ENCODE data around the gene THUMPD3. TPM values are rescaled to one million over a fixed set of nuclear protein-coding genes. Genes with fewer than 3 reads are reported as not detected.

Gene THUMPD3
- total and polyA plus RNA-seq, 2 of the 4 experiments (the other 2 are of a cell fraction): 28.2 to 43.9 TPM

DNA sequence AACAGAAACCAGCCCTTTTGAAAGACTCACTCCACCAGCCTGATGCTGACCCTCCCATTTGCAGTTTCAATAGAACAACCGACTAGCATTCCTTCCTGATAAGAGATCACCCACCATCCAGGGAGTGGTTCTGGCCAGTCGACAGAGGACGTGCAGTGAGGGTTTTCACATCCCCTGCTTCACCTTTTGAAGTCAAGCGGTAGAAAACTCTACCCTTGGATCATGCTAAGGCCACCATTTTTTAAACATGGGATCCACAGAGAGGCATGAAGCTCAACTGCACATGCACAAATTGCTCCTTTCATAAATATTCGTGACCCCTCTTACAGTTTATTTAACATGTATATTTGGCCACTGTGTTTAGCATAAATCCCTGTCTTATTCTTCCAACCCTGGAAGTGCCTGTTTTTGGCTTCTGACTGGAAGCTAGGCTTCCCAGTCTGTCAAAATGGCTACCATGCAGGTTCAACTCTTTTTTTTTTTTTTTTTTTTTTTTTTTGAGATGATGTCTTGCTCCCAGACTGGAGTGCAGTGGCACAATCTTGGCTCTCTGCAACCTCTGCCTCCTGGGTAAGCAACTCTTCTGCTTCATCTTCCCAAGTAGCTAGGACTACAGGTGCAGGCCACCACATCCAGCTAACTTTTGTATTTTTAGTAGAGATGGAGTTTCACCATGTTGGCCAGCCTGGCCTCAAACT lies 1.0 kb upstream of the THUMPD3 start:
- peak overlapping the region; percentile 67; the same call in 1 of the 2 replicates for H3K4me3 ChIP-seq (ENCODE audit: insufficient read depth, low read depth, low read length)
- ATAC-seq (ENCODE audit: low read depth) (no peak), DNase-seq (no peak)
- no peak overlapping the region for H2BK120ac ChIP-seq (ENCODE audit: low read depth, low read length)
- H2BK5ac ChIP-seq (ENCODE audit: low read depth, low read length, poor library complexity, severe bottlenecking): no peak overlapping the region
- H3K4me1 ChIP-seq (ENCODE audit: control insufficient read depth, insufficient read depth, low read length): peaks cover 3% of the 10 kb centered on the region
- H3K27me3 ChIP-seq (ENCODE audit: control insufficient read depth, insufficient read depth, low read length): no peaks in the 10 kb centered on the region
- H4K8ac ChIP-seq (ENCODE audit: low read depth in 2 of 2, low read length in 2 of 2): peak overlapping the region; percentile 93 to 100; a peak in 3 of 4 replicates
- no peak overlapping the region for H3K18ac ChIP-seq (ENCODE audit: low read depth, low read length)
- 86% methylated on average over 3 of the region's 5 CpGs; no CpG with 5 or more reads in 1 of the 2 experiments for WGBS, 2 experiments (ENCODE audit: extremely low coverage in 2 of 2, insufficient read length in 1 of 2)
- H2BK15ac ChIP-seq (ENCODE audit: low read depth, low read length): no peak overlapping the region
- H3K9me3 ChIP-seq (ENCODE audit: control insufficient read depth, insufficient read depth, low read length): no peaks in the 10 kb centered on the region
- H3K4ac ChIP-seq (ENCODE audit: low read depth, low read length): peak overlapping the region; percentile 96; the same call in 1 of the 2 replicates
- H3K56ac ChIP-seq (ENCODE audit: extremely low read depth, insufficient read depth, low read length): no peak overlapping the region
- TF ChIP-seq ELK1 (IDR thresholded peaks at IDR 0.05; ENCODE audit: borderline replicate concordance, low read depth, low read length) (no peak), POLR2A (IDR thresholded peaks at IDR 0.05; ENCODE audit: low read depth, low read length) (no peak), MXI1 (IDR thresholded peaks at IDR 0.05; ENCODE audit: borderline replicate concordance, low read depth, low read length) (no peak), SMC3 (IDR thresholded peaks at IDR 0.05; ENCODE audit: low read depth, low read length) (no peak), RCOR1 (IDR thresholded peaks at IDR 0.05; ENCODE audit: insufficient replicate concordance, low read length) (no peak), FOS (IDR thresholded peaks at IDR 0.05; ENCODE audit: low read depth, low read length) (no peak)
- no peaks in the 10 kb centered on the region for H4K20me1 ChIP-seq (ENCODE audit: insufficient read depth, low read length)
- peaks cover 5% of the 10 kb centered on the region; the same call in 1 of the 2 replicates for H3K9me1 ChIP-seq (ENCODE audit: insufficient read depth, low read length)
- no peak overlapping the region; the same call in 1 of the 2 replicates for H4K5ac ChIP-seq (ENCODE audit: low read depth, low read length)
- H3K27ac ChIP-seq (ENCODE audit: insufficient read depth, low read length): no peak overlapping the region
- peak overlapping the region; percentile 85; the same call in 1 of the 2 replicates for H3K4me2 ChIP-seq (ENCODE audit: low read depth, low read length)
- no peak overlapping the region for H2AK9ac ChIP-seq (replicated peaks; ENCODE audit: low read depth, low read length, poor library complexity)
- H2AFZ ChIP-seq (replicated peaks; ENCODE audit: low read length, poor library complexity): no peak overlapping the region
- H3K9ac ChIP-seq (ENCODE audit: low read depth, low read length): no peak overlapping the region
- no peak overlapping the region for H4K91ac ChIP-seq (ENCODE audit: insufficient read depth, low read depth, low read length)
- H2AK5ac ChIP-seq (ENCODE audit: low read depth, low read length): peak overlapping the region; percentile 60; the same call in 1 of the 2 replicates
- no peak overlapping the region for H2BK20ac ChIP-seq (ENCODE audit: low read depth, low read length)
- in situ Hi-C loops (cut with MboI; ENCODE audit: low sequenced_read_pairs) (loop anchor here (25.0 kb wide), 1 partner anchor 300 kb away; no protein-coding TSS in a partner anchor), intact Hi-C loops (cut with micrococcal nuclease) (no loop called here), dilution Hi-C loops (cut with HindIII; ENCODE audit: low sequenced_read_pairs, unreplicated experiment) (no loop called here)
- POLR2A ChIA-PET (ENCODE audit: unreplicated experiment): interaction anchor here (0.6 to 1.1 kb wide), 2 partner anchors 31 to 84 kb away, joined by 4 to 14 read pairs; no protein-coding TSS in a partner anchor
- H3K79me1 ChIP-seq (ENCODE audit: low read depth in 1 of 2, low read length in 2 of 2): peaks cover 24 to 37% of the 10 kb centered on the region in 2 experiments
- TSS peak; percentile 55 for BruUV-seq (replicated peaks)
- H3K36me3 ChIP-seq (ENCODE audit: control insufficient read depth, insufficient read depth, low read length): peaks cover 8% of the 10 kb centered on the region
- H3K14ac ChIP-seq (replicated peaks; ENCODE audit: low read depth, low read length): no peak overlapping the region
- CTCF ChIA-PET: interaction anchor here (0.6 to 2.6 kb wide), 2 partner anchors 9 to 95 kb away, joined by 3 to 15 read pairs; no protein-coding TSS in a partner anchor
- no peak overlapping the region for H3K23ac ChIP-seq (ENCODE audit: low read depth, low read length)

All from IMR-90 (cell line).